Uterus (tissue), 2 donors: ENCODE data around the gene USP50.
"Not testable (repeated sequence)": the region's sequence is repeated elsewhere in the genome, so short reads cannot be mapped to it uniquely, and the experiment has no call there.

Source experiments
- CTCF ChIP-seq, 4 experiments: fragments of 200-600 bp in 2 of 4; fragments of 450-650 bp in 2 of 4; sonication (generic) in 2 of 4; IDR thresholded peaks; one replicate each; pipeline ENCODE4 v1.5.1; 2016 to 2019; ENCODE audit warnings: antibody characterized with exemption in 4 of 4, mild to moderate bottlenecking in 2 of 4, moderate library complexity in 1 of 4
- POLR2A ChIP-seq, 2 donors: fragments of 450-650 bp; IDR thresholded peaks; one replicate each; pipeline ENCODE4 v1.6.1; 2016; ENCODE audit warnings: antibody characterized with exemption in 2 of 2, mild to moderate bottlenecking in 1 of 2, moderate library complexity in 1 of 2

DNA sequence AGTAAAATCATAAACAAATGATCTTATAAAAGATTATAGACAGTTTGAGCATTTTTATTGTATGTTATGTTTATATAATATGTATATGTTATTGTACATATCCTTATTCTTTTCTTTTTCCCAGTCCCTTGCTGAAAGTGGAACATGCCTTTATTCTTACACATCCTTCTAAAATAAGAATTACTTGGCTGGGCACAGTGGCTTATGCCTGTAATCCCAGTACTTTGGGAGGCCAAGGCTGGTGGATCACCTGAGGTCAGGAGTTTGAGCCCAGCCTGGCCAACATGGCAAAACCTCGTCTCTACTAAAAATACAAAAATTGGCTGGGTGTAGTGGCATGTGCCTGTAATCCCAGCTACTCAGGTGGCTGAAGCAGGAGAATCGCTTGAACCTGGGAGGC lies 51.9 kb downstream of the USP50 start:
- not testable (repeated sequence) for TF ChIP-seq CTCF, POLR2A (IDR thresholded peaks at IDR 0.05)
